CD4-positive, alpha-beta T cell treated with Interleukin-12 subunit alpha and Interleukin-12 subunit beta, for 1 hour (primary cell): Measurements from ENCODE around the gene PITPNC1.
"Not testable (repeated sequence)": the region's sequence is repeated elsewhere in the genome, so short reads cannot be mapped to it uniquely, and the experiment has no call there.

Experiments used
- DNase-seq: peaks from one replicate; pipeline ENCODE4 v3.0.0-alpha.2; 2020

The PITPNC1 gene

DNA sequence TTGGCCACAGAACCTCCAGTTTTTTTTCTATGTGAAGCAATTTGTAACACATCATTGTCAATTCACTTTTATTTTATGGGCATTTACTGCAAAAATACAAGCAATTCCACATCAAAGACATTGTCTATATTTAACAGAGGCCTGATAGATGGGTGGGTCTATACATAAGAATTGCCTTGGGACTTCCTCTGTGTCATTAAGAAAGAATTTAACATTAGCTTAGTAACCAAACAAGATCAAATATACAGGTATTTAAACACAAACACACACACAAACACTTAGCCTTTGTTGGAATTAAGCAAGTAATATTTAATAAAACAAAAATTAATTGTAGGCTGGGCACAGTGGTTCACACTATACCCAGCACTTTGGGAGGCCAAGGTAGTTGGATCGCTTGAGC is 4.3 kb upstream of the PITPNC1 start:
- DNase-seq = no peak

DNA sequence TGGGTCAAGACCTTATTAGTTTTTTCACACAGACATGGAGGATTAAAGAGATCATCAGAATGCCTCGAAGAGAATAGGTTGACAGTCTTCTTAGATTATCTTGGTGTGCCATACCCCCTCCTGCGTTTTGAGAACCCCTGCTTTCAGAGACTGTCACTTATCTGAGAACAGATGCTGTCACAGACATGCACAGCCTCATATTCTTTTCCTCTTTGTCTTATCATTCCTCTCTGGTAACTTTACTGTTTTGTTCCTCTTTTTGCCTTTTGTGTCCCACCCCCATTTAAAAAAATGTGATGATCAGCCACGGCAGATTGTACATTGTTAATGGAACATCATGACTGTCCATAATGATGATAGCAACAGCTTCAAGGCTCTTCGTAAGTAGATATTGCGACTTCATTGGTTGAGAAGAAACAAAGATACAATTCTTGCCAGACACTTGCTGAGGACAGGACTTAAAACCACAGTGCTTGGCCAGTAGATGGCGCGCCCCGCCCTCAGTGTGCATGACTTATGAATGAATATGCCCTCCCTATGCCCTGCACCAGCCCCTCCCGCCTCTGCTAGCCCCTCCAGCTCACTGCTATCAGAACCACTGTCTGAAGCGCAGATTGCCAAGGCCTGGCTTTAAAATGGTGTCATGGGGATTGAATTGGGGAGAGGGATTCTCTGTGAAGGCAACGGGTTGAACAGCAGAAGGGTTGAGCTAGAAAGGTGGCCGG is 2.6 kb upstream of the PITPNC1 start:
- peak; percentile 89 for DNase-seq

DNA sequence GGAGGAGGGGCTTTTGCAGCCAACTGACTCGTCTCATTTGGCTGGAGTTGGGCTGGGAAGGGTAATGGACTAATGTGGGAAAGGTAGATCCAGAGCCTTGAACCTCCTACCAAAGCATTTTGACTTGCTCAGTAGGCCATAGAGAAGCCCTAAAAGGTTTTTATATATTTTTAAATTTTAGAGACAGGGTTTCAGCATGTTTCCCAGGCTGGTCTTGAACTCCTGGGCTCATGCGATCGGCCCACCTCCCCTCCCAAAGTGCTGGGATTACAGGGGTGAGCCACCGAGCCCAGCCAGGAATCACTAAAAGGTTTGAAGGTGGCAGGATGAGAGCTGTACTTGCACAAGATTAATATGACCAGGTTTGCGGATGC is 2.0 kb upstream of the PITPNC1 start:
- DNase-seq = no peak

DNA sequence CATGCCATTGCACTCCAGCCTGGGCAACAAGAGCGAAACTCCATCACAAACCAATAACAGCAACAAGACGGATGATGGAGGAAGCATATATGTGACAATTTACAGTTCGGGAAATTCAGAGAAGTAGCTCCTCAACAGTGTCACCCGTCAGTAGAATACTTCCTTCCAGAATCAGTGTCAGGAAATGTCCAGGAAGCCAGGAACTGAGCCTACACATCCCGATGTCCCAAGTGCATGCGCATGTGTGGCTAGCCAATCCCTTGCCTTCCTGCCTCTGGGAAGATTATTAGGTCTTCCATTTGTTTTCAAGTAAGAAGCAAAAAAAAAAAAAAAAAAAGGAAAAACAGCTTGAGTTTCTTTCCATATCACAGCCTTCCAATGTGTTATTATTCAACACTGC is 1.4 kb upstream of the PITPNC1 start:
- DNase-seq = no peak

DNA sequence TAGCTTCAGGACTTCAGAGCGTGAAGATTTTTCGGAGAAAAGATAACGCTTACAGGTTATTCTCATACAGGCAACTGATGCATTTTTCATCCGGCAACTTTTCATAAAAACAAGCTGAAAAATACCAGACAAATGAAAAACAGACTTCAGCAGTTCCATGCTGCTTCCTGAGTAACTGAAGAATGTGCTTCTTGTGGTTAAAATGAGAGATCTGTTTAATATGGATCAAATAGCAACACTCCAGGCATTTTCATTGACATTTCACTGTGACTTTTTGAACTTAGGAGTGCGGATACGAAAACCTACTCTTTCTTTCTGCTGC is 705 bp upstream of the PITPNC1 start:
- DNase-seq = no peak

DNA sequence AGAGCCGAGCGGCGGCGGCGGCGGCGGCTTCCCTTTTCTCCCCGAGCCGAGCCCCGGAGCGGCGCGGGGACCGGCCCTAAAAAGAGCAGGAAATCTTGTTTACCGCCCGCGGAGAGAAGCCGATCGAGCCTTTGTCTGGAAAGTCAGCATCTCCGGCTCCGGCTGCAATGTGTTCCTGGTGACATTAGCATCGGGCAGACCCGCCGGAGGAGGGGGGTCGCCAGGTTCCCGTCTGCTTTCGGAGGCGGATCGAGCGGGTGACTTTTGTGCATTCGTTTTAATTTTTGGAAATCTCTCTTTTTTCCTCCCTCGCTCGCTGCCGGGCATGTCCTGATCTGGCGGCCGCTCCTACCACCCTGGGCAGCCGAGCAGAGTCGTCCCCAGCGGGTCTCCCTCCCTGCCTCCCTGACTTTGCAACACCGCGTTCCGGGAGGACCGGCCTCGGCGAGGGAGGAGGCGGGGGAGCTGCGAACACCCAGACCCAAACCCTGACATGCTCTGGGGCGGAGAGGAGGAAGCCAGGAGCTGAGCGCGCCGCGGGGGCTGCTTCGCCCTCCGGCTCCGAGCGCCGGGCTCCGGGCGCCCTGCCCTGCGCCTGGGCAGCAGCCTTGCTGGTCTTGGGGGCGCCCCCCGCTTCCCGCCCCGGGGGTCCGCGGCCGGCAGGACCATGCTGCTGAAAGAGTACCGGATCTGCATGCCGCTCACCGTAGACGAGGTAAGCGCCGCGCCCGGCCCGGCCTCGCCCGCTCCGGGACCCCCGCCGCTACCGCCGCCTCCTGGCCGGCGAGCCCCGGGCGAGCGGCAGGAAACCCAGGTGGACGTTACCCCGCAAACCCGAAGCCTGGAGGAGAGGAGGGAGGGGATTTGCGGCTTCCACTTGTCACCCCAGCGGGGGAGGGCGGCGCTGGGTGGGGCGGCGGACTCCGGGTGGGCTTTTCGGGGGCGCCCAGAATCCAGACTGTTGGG is 690 bp downstream of the PITPNC1 start:
- DNase-seq = peak; percentile 50

DNA sequence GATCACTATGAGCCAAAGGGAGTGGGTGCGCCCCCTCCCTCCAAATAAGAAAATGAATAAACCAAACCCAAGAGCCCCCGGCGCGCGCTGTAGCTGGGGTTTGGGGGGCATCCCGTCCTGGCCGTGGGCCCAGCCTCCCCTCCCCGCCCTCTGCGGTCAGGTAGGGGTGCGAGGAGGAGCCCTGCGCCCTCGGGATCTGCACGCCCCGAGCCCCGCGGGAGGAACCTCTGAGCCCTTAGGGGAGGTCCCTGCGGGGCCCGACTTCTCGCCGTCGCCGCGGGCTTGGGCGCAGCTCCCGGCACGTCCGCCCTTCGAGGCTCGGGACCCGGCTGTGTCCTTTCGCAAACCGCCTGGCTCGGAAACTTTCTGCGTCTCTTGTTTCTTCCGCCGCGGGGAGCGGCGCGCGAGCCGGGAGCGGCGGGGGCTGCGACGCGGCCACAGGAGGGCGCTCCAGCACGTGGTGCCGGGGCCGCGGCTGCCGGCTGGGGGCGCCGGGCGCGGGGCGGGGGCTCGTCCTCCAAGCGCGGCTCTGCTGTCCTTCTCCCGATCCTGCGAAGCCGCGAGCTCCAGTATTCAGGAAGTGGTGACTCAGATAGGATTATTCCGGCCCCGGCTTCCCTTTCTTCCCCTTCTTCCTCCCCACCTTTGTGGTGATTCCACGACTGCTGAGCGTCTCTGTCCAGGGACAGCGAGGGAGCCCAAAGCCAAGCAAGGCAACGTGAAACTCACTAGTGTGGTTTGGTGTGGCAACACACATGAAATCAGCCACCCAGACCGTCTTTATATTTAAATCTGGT is 1.6 kb downstream of the PITPNC1 start:
- DNase-seq = peak; percentile 85

DNA sequence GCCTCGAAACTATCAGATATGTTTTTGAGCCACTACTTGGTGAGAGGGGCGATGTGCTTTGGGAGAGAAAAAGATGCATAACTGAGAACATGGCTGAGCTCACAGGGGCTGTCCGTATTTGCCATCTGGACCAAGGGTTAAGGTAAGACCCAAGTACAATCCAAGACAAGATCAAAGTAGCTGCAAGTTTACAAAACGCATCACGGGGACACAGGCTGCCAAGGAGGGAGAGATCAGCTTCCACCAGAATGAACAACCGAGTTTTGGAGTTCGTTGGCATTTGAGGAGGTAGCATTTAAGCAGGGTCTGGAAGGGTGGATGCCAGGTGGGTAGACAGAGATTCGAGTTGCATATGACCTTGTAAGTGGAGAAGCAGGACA is 2.2 kb downstream of the PITPNC1 start:
- DNase-seq = no peak

DNA sequence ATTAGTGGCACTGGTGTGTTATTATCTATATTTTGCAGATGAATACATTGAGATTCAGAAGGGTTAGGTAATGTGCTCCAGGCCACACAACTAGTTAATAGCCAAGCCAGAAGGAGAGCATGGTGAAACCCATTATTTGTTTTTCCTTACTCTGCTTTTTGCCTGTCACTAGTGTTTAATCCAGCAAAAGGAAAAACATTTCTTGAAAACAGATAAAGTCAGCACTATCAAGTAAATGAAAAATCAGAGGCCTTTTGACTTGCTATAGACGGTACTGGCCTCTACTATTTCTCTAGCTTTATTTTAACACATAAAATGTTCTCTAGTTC is 4.8 kb downstream of the PITPNC1 start:
- DNase-seq = no peak

DNA sequence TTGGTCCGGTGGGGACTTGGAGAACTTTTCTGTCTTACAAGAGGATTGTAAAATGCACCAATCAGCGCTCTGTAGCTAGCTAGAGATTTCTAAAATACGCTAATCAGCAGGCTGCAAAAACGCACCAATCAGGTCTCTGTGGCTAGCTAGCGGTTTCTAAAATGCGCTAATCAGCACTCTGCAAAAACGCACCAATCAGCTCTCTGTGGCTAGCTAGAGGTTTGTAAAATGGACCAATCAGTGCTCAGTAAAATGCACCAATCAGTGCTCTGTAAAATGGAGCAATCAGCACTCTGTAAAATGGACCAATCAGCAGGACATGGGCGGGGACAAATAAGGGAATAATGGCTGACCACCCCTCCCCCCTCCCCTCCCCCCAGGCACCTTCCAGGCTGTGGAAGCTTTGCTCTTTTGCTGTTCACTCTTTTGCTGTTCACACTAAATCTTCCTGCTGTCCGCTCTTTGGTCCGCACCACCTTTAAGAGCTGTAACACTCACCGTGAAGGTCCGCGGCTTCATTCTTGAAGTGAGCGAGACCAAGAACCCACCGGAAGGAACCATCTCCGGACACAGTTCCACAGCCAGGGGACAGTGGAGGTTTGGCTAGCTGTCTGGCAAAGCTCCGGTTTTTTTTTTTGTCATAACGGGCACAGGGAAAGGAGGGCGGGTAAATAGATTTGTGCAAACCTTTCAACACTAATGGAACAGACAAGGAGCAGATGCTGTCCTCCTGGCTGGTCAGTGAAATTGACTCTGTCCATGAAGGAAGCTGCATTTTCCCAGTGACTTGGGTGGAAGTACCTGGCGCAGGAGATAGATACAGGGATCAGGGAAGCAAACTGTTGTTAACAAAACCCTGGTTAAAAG is 8.3 kb downstream of the PITPNC1 start:
- DNase-seq = no peak

DNA sequence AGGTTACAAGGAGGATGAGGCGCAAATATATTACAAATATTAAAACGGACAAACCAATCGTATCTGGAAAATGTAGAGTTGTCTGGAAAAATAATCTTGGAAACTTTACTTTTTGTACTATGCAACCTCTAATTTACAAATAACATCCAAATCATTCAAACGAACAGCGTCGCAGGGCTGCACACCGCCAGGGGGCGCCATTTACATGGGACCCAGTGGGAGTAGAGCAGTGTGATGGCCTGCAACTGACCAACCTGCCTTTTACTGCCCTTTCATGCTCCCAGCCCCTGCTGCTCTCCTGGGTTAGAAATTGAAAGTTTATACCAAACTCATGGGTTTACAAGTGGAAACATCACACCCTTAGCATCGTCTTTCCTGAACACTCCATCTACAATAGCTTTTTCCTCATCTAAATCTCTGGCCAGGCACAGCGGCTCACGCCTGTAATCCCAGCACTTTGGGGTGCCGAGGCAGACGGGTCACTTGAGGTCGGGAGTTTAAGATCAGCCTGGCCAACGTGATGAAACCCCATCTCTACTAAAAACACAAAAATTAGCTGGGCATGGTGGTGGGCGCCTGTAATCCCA is 10.0 kb downstream of the PITPNC1 start:
- DNase-seq = peak; percentile 71

DNA sequence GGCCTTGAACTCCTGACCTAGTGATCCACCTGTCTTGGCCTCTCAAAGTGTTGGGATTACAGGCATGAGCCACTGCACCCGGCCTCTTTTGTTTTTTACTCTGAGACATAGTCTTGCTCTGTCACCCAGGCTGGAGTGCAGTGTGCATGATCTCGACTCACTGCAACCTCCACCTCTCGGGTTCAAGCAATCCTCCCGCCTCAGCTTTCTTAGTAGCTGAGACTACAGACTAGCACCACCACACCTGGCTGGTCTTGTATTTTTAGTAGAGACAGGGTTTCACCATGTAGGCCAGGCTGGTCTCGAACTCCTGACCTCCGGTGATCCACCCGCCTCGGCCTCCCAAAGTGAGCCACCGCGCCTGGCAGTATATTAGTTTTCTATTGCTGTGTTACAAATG is 11.5 kb downstream of the PITPNC1 start:
- not testable (repeated sequence) for DNase-seq

DNA sequence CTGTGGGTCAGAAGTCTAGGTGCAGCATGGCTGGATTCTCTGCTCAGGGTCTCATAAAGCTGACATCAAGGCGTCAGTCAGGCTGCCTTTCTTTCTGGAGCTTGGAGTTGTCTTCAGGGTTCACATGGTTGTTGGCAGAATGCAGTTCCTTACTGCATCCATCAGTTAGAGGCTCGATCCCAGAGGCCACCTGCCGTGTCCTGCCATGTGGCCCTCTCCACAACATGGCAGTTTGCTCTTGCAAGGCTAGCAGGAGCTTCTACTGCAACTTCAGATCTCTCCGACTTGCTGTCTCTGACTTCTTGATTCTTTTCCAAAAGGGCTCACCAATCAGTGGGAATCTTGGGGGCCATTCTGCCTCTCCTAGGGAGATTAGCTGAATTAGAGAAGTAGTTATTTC is 11.9 kb downstream of the PITPNC1 start:
- no peak for DNase-seq

DNA sequence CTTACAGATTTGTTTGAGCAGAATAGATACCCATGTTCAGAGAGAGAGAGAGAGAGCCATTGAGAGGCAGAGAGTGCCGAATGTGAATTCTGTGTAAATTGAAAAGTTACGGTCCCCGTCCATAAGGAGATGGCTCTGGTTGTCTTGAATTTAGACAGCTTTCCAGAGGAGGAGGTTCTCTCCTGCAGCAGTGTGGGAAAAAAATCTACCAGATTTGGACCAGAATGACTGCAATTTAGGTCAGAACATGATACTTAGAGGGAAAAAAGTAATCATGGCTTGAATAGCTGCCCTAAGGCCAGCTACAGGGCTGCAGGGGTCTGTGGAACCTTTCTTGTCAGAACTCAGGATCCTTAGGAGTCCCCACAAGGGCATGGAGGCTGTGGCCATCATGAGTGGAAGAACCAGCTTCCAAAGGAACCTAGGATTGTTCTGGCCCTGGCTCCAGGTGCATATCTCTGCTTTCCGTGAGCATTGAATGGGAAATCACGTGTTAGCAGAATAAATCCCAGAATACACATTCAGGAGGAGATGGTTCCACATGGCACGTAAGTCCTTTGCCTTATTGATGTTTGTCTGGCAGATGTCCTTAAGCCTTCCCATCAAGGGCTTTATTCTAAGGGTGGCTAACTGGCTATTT is 13.0 kb downstream of the PITPNC1 start:
- no peak for DNase-seq

DNA sequence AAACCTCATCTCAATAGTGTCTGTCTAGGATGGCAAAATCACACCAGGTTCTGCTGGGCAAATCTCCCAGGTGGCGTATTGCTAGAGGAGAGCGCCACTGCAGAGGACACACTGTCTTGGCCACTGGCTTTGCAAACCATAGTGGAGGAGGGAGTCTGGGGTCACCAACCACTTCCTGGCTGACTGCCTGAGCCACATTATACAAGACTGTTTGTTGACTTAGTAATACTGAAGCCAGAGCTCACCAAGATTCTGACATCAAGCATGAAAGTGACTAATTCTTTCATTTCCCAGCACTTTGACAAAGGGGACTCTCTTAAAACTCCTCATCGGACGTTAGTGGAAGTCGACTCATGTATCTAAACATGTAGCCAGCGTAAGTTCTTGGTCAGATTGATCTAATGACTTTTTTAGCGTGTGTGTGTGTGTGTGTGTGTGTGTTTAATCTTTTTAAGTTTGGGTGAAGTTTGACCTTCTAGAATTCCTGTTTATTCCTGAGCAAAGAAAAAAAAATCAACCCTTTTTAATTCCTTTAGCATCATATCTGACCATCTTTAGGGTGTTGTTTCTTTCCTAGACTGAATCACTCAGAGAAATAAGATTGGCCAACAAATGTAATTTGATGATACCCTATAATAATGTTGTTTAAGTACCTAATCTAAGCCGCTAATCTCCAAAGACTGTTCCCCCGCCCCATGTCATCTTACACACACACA is 13.7 kb downstream of the PITPNC1 start:
- peak; percentile 70 for DNase-seq

DNA sequence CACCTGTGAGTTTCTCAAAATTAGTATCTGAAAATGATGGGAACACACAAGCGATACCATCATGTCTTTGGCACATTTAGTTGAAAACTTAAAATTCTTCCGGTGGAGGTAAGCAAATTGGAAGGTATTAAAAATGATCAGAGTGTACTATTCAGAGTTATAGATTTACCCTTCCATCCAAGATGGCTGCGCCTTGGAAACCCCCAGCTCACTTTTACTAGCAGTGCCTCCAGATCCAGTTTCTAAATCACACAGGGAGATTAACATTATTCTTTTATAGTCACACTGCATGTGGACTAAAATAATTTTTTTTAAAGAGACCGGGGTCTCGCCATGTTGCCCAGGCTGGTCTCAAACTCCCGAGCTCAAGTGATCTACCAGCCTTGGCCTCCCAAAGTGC is 15.0 kb downstream of the PITPNC1 start:
- DNase-seq = no peak

DNA sequence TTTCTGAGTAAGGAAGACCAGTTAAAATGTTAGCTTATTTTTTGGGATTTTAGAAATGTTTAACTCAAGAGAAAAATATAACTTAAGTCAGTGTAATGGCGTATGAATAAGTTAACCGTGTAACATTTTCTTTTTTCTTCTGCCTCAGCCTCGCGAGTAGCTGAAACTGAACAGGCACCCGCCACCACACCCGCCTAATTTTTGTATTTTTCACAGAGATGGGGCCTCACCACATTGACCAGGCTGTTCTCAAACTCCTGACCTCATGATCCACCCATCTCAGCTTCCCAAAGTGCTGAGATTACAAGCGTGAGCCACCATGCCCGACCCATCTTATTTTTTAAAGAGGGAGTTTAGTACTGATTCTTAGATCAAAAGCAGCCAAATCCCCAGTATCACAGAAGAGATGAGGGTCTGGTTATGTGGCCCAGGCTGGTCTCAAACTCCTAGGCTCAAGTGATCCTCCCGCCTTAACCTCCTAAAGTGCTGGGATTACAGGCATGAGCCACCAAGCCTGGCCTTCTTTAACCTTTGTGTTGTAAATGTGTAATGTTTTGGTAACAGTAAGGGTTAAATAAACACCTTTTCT is 16.8 kb downstream of the PITPNC1 start:
- no peak for DNase-seq

DNA sequence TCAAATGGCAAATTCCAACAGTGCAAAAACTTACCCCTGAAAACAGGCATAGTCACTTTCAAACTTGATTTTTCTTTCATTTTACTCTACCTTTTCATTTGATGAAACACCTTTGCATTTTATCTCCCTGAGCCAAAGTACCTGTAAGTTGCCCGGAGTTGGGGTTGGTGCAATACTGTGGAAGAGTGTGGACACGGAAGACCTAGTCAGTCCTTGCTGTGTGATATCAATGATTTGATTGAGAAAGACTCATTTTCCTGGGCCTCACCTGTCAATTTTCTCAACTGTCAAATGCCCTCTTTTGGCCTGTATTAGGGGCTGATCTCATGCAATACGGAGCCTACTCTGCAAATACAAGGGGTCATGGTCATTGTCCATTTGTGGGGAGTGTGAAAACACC is 22.6 kb downstream of the PITPNC1 start:
- no peak for DNase-seq

DNA sequence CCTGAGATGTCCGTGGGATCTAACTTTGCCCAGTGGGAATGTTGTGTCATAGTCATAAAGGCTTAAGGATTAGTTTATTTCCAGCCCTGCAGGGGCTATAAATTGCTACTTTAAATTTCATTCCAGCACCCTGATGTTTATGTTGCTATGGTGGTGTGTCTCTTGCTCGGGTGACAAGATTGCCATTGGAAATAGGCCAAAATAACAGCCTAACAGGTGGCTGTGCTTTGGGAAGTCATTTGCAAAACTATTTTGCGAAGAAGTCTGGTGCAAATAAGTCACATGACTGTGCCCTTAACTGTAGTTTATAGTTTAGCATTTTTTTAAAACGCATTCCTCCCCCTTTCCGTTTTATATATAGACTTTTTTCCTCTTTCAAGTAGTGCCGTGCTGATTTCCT is 23.1 kb downstream of the PITPNC1 start:
- DNase-seq = peak; percentile 38

DNA sequence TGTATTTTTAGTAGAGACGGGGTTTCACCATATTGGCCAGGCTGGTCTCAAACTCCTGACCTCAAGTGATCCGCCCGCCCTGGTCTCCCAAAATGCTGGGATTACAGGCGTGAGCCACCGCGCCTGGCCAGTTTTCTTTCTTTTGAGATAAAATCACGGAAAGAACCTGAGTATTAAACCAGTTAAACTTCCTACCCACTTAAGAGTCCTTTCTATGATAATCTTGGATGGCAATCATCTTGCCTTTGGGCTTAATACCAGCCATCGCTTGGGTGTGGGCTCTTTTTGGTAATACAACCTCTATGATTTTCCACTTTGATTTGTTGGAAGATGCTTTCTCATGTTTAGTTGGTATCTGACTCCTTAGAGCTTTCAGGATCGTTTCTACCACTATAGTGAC is 24.0 kb downstream of the PITPNC1 start:
- no peak for DNase-seq
